ENCODE data around the gene PSME3IP1.

GRCh38 chr16:57185945-57186871 is at the start of gene PSME3IP1, which contains the start of gene RSPRY1:
- TF ChIP-seq, protein P1, sequence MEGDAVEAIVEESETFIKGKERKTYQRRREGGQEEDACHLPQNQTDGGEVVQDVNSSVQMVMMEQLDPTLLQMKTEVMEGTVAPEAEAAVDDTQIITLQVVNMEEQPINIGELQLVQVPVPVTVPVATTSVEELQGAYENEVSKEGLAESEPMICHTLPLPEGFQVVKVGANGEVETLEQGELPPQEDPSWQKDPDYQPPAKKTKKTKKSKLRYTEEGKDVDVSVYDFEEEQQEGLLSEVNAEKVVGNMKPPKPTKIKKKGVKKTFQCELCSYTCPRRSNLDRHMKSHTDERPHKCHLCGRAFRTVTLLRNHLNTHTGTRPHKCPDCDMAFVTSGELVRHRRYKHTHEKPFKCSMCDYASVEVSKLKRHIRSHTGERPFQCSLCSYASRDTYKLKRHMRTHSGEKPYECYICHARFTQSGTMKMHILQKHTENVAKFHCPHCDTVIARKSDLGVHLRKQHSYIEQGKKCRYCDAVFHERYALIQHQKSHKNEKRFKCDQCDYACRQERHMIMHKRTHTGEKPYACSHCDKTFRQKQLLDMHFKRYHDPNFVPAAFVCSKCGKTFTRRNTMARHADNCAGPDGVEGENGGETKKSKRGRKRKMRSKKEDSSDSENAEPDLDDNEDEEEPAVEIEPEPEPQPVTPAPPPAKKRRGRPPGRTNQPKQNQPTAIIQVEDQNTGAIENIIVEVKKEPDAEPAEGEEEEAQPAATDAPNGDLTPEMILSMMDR (conservative IDR thresholded peaks at IDR 0.05): no peak
- TF ChIP-seq ZFX (IDR thresholded peaks at IDR 0.05): no peak
